ENCODE results near the gene ZCCHC2.

- no peak for TF ChIP-seq CTCF (IDR thresholded peaks at IDR 0.05)
- no peak for TF ChIP-seq POLR2A (IDR thresholded peaks at IDR 0.05)
Measured at GRCh38 chr18:62577765-62578164, 54.9 kb downstream of the ZCCHC2 start.

All from Peyer's patch (tissue), 4 donors.